Parathyroid adenoma (tissue), 2 donors: ENCODE data around the gene SKIDA1.
A peak's percentile ranks its signal among the peaks of the same experiment; 100 is the strongest.

Experiments
- H2AFZ ChIP-seq: fragments of 300-600 bp; sonication (generic); one replicate; pipeline ENCODE4 v1.7.0; 2017; ENCODE audit warnings: antibody characterized with exemption, mild to moderate bottlenecking
- H3K27ac ChIP-seq: fragments of 300-600 bp; sonication (generic); one replicate; pipeline ENCODE4 v1.7.0; 2017
- H3K27me3 ChIP-seq: fragments of 300-600 bp; sonication (generic); one replicate; pipeline ENCODE4 v1.7.0; 2017; ENCODE audit warnings: low read length; ENCODE audit not compliant: control insufficient read depth, insufficient read depth
- H3K36me3 ChIP-seq: fragments of 300-600 bp; sonication (generic); one replicate; pipeline ENCODE4 v1.7.0; 2017; ENCODE audit warnings: low read length; ENCODE audit not compliant: control insufficient read depth, insufficient read depth
- H3K4me1 ChIP-seq: fragments of 300-600 bp; sonication (generic); one replicate; pipeline ENCODE4 v1.7.0; 2017; ENCODE audit warnings: control low read depth
- H3K4me2 ChIP-seq: fragments of 300-600 bp; sonication (generic); one replicate; pipeline ENCODE4 v1.7.0; 2017; ENCODE audit warnings: low read length
- H3K4me3 ChIP-seq: fragments of 300-600 bp; sonication (generic); one replicate; pipeline ENCODE4 v1.7.0; 2017; ENCODE audit warnings: low read depth, low read length
- H3K79me2 ChIP-seq: fragments of 300-600 bp; sonication (generic); one replicate; pipeline ENCODE4 v1.7.0; 2017; ENCODE audit warnings: control low read depth
- H3K9ac ChIP-seq: fragments of 300-600 bp; sonication (generic); one replicate; pipeline ENCODE4 v1.7.0; 2017; ENCODE audit warnings: mild to moderate bottlenecking
- H3K9me3 ChIP-seq: fragments of 300-600 bp; sonication (generic); one replicate; pipeline ENCODE4 v1.7.0; 2017; ENCODE audit warnings: low read length; ENCODE audit not compliant: control insufficient read depth
- CTCF ChIP-seq: fragments of 300-600 bp; sonication (generic); IDR thresholded peaks from one replicate; pipeline ENCODE4 v1.7.0; 2017; ENCODE audit warnings: antibody characterized with exemption, mild to moderate bottlenecking
- donor health status: primary hyperparathyroidism.

SKIDA1 gene

GRCh38 chr10:21464134-21464533 lies 61.3 kb downstream of the SKIDA1 start:
- Histone ChIP-seq H3K36me3 (no peaks in the 10 kb centered on the region), H3K4me2 (peak overlapping the region; percentile 57), H3K79me2 (no peaks in the 10 kb centered on the region), H3K27ac (peak overlapping the region; percentile 84), H3K9ac (no peak overlapping the region), H3K4me1 (peaks cover 15% of the 10 kb centered on the region), H3K9me3 (no peaks in the 10 kb centered on the region), H3K27me3 (no peaks in the 10 kb centered on the region), H2AFZ (peak overlapping the region; percentile 57), H3K4me3 (no peak overlapping the region)
- TF ChIP-seq CTCF: no peak
